A549 (cell line): ENCODE results near the gene IGFBP3.

ENCODE experiments used
- EP300 ChIP-seq, 2 experiments: fragments of >200 bp; sonication (Bioruptor Twin); formaldehyde crosslinking; IDR thresholded peaks; 2 replicates in 1 of 2; 3 replicates in 1 of 2; pipeline ENCODE4 v1.6.1; 2016 to 2017
- ESRRA ChIP-seq: fragments of 150-350 bp; IDR thresholded peaks from 2 replicates; pipeline ENCODE4 v1.6.1; 2014; ENCODE audit warnings: mild to moderate bottlenecking, low read length, borderline replicate concordance
- HDAC2 ChIP-seq: fragments of 200-600 bp; sonication (generic); IDR thresholded peaks from 2 replicates; pipeline ENCODE4 v1.6.1; 2016
- JUN ChIP-seq, 2 experiments: fragments of >200 bp; sonication (Bioruptor Twin); formaldehyde crosslinking; IDR thresholded peaks; 2 replicates in 1 of 2; 3 replicates in 1 of 2; pipeline ENCODE4 v1.6.1; 2016 to 2017
- MYC ChIP-seq: IDR thresholded peaks from 2 replicates; pipeline ENCODE4 v1.6.1; 2012; ENCODE audit warnings: mild to moderate bottlenecking, inconsistent platforms, low read length, improper control_type of control experiment, borderline replicate concordance
- POLR2A ChIP-seq: IDR thresholded peaks from 2 replicates; pipeline ENCODE4 v1.6.1; 2012; ENCODE audit warnings: mild to moderate bottlenecking, low read length
- POLR2AphosphoS2 ChIP-seq: conservative IDR thresholded peaks from 2 replicates; pipeline ENCODE4 v1.6.1; 2012; ENCODE audit warnings: low read length, improper control_type of control experiment, inconsistent platforms
- RCOR1 ChIP-seq: fragments of 150-350 bp; IDR thresholded peaks from 2 replicates; pipeline ENCODE4 v1.6.1; 2014; ENCODE audit warnings: antibody characterized with exemption, low read length, low read depth
- SMC3 ChIP-seq: fragments of >200 bp; sonication (Bioruptor Twin); formaldehyde crosslinking; IDR thresholded peaks from 3 replicates; pipeline ENCODE4 v1.6.1; 2018; ENCODE audit warnings: inconsistent platforms
- USF2 ChIP-seq: fragments of 450-650 bp; IDR thresholded peaks from 2 replicates; pipeline ENCODE4 v1.6.1; 2014; ENCODE audit warnings: antibody characterized with exemption
- ZSCAN20 ChIP-seq: fragments of 250-450 bp; sonication (Bioruptor Pico); IDR thresholded peaks from 2 replicates; pipeline ENCODE4 v1.8.0; 2022; ENCODE audit warnings: mild to moderate bottlenecking, moderate library complexity
- TF ChIP-seq, protein P1 (sequence below): fragments of >200 bp; sonication (Bioruptor Twin); formaldehyde crosslinking; IDR thresholded peaks from 3 replicates; pipeline ENCODE4 v1.5.1; 2016
- TF ChIP-seq, protein P2 (sequence below): fragments of >200 bp; sonication (Bioruptor Twin); formaldehyde crosslinking; IDR thresholded peaks from 3 replicates; pipeline ENCODE4 v1.6.1; 2016
- TF ChIP-seq, protein P3 (sequence below): IDR thresholded peaks from 2 replicates; pipeline ENCODE4 v1.6.1; 2012

DNA sequence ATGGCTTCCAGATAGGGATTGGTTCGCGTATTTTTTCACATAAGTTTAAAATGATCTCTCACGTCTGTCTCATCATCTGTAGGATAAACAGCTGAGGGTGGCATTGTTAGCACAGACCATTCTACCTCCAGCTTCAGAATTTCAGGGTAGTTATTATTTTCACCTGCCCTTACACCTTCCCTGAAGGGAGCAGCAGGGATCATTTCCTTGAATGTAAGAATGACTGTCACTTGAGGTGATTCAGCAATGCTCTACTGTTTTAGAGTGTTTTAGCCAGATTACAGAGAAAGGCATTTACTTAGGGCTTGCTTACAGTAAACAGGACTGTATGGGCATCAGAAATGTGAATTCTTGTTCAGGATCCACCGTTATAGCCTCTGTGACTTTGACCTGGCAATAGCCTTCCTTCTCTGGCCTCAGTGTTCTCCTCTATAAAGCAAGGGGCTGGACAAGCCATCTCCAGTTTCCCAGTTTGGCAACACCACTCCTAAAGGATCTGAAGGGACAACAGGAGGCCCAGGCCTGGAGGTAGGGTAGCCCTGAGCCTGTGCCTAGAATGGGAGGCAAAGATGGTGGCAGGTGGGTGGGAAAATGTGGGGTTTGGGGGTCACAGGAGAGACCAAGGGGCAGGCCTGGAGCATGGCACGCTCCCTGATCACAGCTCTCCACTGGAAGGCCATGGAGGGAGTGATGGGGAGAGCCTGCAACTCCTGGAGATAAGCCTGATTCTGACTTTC is 34.0 kb downstream of the IGFBP3 start:
- TF ChIP-seq, protein P1, sequence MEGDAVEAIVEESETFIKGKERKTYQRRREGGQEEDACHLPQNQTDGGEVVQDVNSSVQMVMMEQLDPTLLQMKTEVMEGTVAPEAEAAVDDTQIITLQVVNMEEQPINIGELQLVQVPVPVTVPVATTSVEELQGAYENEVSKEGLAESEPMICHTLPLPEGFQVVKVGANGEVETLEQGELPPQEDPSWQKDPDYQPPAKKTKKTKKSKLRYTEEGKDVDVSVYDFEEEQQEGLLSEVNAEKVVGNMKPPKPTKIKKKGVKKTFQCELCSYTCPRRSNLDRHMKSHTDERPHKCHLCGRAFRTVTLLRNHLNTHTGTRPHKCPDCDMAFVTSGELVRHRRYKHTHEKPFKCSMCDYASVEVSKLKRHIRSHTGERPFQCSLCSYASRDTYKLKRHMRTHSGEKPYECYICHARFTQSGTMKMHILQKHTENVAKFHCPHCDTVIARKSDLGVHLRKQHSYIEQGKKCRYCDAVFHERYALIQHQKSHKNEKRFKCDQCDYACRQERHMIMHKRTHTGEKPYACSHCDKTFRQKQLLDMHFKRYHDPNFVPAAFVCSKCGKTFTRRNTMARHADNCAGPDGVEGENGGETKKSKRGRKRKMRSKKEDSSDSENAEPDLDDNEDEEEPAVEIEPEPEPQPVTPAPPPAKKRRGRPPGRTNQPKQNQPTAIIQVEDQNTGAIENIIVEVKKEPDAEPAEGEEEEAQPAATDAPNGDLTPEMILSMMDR, result no peak
- TF ChIP-seq SMC3 (no peak), POLR2AphosphoS2 (no peak), ESRRA (no peak), RCOR1 (no peak), EP300 (IDR thresholded peaks at IDR 0.05) (no peak), MYC (no peak), POLR2A (no peak), ZSCAN20 (CRISPR knock-in tag) (no peak), USF2 (no peak), JUN (IDR thresholded peaks at IDR 0.05) (no peak), HDAC2 (no peak)
- TF ChIP-seq, protein P2, sequence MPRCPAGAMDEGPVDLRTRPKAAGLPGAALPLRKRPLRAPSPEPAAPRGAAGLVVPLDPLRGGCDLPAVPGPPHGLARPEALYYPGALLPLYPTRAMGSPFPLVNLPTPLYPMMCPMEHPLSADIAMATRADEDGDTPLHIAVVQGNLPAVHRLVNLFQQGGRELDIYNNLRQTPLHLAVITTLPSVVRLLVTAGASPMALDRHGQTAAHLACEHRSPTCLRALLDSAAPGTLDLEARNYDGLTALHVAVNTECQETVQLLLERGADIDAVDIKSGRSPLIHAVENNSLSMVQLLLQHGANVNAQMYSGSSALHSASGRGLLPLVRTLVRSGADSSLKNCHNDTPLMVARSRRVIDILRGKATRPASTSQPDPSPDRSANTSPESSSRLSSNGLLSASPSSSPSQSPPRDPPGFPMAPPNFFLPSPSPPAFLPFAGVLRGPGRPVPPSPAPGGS, result no peak
- TF ChIP-seq, protein P3, sequence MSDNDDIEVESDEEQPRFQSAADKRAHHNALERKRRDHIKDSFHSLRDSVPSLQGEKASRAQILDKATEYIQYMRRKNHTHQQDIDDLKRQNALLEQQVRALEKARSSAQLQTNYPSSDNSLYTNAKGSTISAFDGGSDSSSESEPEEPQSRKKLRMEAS, result no peak
